HG02943 (cell line): ENCODE data around the gene TPM4.
"Not testable (repeated sequence)": the region's sequence is repeated elsewhere in the genome, so short reads cannot be mapped to it uniquely, and the experiment has no call there.

Experiments
- ATAC-seq: cut with Tn5 transposase; IDR thresholded peaks from one replicate; pipeline ENCODE4 v1.9.1; 2021; ENCODE audit warnings: mild to moderate bottlenecking, low read depth, moderate library complexity; ENCODE audit not compliant: unreplicated experiment

Gene TPM4

DNA sequence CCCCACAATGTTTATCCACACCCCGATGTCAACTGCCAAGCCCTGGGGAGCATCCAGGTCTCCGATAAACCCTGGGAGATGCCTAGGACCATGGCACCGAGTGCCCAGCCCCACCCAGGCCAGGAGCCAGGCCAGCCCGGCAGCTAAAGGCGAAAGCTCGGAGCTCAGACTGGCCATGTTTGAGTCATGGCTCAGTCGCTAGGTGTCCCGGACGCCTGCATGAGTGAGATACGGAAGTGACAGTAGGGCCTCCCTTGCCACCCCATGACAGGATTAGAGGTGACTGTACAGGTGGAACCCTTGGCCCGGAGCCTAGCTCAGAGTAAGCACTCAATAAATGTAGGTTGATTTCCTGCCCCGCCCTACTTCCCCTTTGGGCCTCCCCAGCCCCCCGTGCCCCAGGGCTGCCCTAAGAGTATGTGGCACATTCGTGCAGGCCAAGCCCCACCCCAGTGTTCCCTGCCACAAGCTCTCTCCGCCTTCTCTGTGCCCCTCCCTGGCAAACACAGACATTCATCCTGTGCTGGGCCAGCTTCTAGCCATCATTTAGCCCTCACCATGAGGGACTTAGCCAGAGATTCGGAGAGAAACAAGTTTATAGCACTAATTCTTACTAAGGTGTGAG, 5.8 kb upstream of the TPM4 start:
- no peak for ATAC-seq

DNA sequence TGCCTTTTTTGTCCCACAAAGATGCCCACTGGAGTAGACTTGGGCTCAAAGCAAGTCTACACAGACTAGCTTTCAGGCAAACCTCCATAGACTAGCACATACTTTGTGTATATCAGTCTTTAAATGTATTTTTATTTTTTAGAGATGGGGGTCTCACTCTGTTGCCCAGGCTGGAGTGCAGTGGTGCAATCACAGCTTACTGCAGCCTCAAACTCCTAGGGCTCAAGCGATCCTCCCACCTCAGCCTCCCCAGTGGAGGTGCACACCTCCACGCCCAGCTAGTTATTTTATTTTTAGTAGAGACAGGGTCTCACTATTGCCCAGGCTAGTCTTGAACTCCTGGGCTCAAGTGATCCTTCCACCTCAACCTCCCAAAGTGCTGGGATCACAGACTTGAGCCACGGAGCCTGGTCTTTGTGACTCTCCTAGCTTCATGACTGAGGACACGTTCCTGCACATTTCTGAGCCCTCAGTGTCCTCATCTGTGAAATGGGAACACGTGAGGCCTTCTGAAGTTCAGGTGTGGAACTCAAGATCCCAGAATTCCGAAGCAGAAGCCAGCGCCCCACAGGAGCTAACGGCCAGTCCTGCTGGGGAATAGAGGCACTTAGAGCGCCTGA, 5.1 kb upstream of the TPM4 start:
- ATAC-seq: no peak

DNA sequence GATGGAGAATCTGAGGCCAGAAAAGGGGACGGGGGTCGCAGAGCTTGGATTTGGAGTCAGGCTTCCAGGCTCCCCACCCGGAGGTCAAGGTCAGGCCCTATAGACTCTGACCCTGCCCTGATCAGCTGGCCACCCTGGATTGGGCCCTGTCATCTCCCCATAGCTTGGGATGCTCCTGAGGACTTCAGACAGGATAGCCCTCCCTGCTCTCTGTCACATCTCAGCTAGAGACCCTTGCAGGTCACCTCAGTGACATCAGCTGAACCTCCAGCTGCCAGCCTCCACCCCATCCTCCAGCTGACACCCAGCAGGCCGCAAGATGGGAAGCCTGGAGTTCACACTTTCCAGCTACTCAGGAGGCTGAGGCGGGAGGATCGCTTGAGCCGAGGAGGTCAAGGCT, 2.8 kb upstream of the TPM4 start:
- ATAC-seq: no peak

DNA sequence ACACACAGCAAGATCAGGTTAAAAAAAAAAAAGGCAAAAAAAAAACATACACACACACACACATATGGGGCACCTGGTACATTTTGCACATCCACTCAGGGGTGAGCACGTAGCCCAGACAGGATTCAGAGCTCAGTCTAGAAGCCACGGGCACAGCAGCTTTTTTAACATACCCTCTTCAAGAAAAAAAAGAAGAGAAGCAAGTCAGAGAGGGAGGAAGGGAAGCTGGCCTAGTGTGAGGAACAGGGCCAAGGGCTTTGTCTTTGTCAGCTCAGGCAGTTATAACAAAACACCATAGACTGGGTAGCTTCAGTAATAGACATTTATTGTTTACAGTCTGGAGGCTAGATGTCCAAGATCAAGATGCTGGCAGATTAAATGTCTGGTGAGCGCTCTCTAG, 2.3 kb upstream of the TPM4 start:
- no peak for ATAC-seq

DNA sequence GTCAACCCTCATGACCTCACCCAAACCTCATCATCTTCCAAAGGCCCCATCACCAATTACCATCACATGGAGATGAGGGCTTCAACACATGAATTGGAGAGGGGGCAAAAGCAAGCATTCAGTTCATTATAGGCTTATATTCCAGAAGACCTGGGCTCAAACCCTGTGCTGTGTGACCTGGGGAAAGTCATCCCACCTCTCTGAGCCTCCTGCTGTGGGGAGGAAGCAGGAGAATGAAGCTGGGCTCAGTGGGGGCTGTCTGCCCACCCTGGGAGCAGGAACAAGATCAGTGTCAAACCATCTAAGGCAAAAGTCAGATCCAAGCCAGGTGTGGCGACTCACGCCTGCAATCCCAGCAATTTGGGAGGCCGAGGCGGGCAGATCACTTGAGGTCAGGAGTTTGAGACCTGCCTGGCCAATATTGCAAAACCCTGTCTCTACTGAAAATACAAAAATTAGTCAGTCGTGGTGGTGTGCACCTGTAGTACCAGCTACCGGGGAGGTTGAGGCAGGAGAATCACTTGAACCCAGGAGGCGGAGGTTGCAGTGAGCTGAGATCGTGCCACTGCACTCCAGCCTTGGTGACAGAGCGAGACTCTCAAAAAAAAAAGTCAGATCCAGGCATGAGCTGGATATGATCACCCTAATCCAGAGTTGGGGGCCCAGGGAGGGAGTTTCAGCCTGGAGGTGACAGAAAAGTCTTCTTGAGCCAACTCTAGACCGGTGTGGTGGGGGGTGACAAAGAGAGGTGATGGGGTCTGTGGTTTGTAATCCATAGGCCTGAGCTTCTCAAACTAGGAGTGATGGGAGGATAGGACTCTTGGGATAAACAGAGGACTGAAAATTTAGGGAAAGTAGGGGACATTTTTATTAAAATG, 1.6 kb upstream of the TPM4 start:
- ATAC-seq: no peak

DNA sequence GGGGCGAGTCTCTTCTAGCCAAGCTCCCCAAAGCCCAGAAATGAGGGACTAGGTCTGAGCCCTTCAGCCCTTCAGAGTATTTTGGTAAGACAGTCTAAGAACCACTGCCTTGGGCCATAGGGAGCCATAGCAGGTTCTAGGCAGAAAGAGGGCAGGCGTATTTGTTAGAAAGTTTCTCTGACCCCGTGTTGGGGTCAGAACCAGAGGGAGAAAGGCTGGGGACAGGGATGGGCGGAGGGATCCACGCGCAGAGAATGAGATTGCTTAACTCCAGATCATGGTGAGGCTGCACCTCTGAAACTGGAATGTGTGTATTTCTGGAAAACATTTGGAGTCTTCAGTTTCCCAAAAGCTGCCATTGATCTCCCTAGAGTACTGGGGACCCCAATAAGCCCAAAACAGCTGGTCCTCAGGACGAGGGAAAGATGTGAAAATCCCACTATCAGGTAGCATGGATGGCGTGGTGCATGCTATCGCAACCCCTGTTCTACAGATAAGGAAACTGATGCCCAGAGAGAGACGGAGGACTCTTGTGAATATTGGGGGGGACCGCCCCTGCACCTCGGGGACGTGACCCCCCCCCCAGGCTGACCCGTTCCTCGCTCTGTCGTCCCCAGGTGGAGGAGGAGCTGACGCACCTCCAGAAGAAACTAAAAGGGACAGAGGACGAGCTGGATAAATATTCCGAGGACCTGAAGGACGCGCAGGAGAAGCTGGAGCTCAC, 703 bp upstream of the TPM4 start:
- no peak for ATAC-seq

DNA sequence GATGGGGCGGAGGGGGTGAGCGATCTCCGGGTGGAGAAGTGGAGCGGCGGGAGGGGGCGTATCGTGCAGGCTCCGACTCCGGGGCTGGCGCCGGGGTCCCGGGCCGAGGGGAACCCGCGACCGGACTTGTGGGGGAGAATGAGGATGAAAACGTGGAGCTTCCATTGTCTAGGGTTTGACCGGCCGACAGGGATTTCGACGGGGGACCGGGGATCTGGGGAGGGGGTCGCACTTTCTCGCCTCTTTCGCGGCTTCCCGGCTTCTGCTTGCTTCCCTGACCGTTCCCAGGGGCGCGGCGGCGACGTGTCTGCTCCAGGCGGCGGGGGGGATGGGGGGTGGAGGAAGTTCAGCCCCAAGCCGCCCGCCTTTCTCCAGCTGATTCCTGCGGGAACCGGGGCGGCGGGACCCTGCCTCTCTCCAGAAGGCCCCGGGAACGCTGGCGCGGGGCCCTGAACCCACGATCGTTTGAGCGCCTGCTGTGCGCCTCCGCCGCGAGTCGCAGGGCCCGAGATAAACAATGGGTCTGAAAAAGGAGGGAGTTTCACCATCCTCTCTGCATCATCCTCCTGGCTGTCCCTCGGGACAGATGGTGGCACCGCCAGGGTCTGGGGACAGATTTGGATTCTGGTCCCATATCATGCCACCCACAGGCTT, 790 bp downstream of the TPM4 start:
- ATAC-seq: no peak

DNA sequence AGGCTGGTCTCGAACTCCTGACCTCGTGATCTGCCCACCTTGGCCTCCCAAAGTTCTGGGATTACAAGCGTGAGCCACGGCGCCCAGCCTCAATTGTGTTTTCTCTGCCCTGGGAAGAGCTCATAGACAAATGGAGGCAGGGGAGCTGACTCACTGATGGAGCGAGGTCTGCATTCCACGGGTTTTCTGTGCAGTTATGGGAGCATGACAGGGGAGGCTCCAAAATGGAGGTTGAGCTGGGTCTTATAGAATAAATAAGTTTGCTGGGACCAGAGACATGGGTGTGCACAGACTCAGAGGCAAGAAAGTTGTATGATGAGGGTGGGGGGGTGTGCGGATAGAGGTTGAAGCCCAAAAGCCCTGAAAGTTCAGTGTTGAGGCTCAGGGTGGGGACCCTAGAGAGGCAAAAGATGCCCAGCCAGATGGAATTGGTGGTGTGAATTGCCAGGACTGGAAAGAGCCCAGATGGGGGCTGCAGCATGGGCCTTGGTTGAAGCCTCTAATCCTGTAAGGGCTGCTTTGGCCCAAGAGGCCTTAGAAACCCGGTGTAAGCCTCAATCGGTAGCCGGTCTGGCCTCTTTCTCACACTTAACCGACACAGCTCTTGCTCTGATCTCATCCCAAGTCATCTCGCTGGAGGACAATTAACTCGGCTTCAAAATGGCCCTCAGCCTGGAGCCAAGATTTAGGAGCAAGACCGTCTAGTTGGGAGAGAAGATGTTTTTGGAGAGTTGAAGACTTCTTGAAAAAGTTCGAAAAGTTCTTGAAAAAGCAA, 1.9 kb downstream of the TPM4 start:
- ATAC-seq: no peak

DNA sequence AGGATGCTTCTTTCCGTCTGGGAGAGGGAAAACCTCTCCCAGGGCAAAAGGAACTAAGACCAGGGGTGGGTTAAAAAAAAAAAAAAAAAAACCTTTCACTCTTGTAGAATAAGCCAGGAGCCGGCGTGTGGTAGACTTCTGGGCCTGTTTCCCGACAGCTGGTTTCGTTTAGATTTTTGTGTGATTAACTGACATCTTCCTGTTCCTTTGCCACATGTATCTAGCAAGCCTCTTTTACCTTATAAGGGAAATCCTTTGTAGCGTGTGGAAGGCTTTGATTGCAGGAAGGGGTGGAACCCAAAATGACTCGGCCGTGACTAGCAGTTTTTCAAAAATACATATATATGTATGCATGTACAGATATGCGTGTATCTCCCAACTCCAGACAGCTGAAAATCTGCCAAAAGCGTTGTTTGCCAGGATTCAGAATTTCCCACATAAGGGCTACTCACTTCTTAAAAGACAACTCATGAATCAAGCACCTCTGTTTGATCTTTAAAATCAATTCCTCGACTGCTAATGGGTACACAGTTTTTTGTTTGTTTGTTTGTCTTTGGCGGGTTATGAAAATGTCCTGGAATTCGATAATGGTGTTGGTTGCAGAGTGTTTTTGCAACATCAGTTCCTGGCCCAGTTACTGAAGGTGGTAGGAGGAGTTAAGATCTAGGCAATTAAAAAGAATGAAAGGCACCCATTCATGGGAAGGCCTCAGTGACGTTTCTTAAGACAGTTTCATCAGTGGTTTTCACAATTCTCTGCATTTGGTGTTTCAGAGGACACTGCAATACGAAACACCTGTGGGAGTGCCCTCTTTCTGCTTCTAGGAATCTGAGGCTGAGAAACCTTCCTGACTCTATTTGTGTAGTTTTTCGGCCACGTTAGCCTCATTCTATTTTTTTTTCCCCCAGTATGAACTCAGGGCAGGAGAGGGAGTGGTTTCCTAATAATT, 2.7 kb downstream of the TPM4 start:
- no peak for ATAC-seq

DNA sequence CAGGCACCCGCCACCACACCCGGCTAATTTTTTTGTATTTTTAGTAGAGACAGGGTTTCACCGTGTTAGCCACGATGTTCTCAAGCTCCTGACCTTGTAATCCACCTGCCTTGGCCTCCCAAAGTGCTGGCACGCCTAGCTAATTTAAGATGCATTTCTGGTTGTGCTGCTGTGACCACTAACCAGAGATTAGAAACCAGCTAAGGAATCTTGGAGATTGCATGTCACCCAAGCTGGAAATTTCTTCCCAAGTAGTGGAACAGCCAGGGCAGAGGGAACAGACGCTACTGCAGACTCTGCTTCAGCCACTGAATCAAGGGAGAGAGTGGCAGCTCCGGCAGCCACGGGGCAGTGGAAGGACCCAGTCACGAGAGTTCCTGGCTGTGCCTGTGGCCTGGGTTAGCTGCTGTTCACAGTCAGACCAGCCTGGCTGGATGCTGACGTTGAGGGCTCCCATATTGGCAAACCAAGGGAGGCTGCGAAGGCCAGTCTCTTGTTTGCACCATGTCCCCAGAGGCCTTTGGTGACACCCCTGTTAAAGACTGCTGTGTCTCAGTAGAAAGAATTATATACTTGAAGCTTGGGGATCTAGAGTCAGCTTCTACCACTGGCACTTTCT, 7.9 kb downstream of the TPM4 start:
- ATAC-seq: no peak

DNA sequence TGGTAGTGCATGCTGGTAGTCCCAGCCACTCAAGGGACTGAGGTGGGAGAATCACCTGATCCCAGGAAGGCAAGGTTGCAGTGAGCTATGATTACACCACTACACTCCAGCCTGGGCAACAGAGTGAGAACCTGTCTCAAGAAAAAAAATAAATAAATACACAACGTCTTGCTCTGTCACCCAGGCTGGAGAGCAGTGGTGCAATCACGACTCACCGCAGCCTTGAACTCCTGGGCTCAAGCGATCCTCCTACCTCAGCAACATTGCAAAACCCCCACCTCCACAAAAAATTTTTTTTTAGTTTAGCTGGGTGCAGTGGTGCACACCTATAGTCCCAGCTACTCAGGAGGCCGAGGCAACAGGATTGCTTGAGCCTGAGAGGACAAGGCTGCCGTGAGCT, 8.8 kb downstream of the TPM4 start:
- no peak for ATAC-seq

DNA sequence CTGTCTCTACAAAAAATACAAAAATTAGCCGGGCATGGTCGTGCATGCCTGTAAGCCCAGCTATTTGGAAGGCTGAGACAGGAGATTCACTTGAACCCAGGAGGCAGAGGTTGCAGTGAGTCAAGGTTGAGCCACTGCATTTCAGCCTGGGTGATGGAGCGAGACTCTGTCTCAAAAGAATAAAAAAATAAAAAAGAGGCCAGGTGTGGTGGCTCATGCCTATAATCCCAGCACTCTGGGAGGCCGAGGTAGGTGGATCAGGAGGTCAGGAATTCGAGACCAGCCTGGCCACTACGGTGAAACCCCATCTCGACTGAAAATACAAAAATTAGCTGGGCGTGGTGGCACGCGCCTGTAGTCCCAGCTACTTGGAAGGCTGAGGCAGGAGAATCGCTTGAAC, 11.1 kb downstream of the TPM4 start:
- ATAC-seq: not testable (repeated sequence)

DNA sequence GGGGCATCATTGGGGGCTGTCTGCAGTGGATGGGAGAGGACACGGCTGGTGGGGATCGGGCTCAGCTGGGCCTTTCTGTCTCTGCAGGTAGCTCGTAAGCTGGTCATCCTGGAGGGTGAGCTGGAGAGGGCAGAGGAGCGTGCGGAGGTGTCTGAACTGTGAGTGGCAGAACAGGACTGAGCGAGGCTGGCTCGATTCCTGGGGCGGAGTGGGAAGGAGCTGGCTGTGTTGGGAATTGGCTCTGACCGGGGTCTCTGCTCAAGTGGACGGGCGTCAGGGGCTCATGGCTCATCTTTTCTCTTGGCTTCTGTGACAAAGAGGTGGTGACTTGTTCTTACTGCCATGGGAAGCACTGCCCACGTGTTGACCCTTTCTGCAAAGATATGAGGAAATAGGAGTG, 11.6 kb downstream of the TPM4 start:
- no peak for ATAC-seq

DNA sequence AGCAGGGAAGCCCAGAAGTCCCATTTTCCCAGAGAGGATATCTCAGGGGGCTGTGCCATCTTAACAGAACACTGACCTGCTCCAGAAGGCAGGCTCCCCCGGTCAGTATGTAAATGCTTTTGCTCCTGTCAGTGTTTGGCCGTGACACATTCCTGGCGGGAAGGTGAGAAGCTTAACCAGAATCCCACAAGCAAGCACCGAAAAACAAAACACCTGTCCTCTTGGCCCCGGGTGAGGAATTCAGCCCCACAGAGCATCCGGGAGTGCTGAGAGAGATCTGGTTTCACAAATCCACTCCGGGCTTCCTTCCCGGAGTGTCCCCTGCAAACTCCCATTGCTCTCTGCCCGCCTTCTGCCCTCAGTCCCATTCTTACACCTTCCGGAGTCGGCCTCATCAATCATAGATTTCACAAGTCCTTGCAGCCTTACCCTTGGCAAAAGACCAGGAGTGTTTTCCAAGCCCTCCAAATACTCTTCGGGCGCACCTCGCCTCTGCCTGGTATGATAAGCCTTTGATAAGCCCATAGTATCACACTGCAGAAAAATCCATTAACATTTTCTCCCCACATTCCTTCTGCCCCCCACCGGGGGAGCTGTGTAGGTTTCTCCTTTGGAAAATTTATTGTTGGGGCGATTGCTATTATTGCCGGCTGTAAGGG, 12.2 kb downstream of the TPM4 start:
- ATAC-seq: no peak

DNA sequence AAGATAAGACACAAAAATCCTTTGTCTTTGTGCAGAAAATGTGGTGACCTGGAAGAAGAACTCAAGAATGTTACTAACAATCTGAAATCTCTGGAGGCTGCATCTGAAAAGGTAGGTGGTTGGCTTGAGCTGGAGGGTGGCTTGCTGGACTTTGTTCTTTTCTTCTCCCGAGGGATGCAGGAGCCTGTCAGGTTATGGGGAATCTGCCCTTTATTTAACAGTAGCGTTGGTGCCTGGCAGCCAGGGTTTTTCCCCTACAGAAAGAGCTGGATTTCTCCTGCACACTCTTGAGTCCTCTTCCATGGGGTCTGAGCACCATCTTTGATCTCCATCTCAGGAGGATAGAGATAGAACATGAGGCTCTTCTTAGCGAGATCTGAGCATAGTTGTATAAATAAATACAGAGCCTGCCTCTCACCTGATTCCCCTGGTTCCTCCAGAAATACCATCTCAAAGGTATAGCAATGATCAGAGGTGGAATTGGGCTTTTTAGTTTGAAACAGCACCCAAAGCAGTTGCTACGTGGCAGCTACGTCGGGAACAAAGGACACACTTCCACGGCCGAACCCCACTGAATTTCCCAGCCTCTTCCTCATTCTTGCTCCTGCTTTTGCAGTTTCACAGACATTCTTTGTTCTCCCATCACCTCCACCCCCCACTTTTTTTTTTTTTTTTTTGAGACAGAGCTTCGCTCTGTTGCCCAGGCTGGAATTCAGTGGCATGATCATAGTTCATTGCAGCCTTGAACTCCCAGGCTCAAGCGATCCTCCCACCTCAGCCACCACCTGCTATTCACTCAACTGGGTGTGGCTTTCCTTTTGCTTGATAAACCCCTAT, 12.9 kb downstream of the TPM4 start:
- no peak for ATAC-seq

DNA sequence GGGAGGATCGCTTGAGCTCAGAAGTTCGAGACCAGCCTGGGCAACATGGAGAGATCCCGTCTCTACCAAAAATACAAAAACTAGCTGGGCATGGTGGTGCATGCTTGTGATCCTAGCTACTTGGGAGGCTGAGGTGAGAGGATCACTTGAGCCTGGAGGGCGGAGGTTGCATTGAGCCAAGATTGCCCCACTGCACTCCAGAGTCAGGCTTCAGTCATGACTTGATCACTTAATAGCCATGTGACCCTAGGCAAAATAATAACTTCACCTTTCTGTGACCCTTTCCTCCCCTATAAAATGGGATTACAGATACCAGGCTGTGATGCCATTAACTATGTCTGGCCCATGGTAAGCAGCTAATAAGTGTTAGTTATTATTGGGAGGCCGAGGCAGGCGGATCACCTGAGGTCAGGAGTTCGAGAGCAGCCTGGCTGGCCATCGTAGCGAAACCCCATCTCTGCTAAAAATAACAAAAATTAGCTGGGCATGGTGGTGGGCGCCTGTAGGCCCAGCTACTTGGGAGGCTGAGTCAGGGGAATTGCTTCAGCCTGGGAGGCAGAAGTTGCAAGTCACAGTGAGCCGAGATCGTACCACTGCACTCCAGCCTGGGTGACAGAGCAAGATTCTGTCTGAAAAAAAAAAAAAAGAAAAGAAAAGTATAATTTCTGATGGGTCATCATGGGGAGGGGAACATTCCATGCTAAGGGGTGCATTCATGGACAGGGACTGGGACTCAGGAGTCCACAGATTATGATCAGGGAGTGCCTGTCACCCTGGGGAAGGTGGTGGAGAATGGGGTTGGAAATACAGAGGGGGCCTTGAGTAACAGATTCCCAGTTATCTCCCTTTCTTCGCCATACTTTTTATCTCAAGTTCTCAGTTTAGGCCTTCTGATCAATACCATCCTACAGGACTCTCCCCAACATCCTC, 15.5 kb downstream of the TPM4 start:
- no peak for ATAC-seq
